Neural progenitor cell (in vitro differentiated cells): ENCODE results near the gene SLC37A1.

Source experiments
- EZH2phosphoT487 ChIP-seq: fragments of 200-600 bp; sonication (generic); IDR thresholded peaks from 2 replicates; pipeline ENCODE4 v1.6.1; 2017; ENCODE audit warnings: antibody characterized with exemption
- TF ChIP-seq, protein P1 (sequence below): fragments of 200-600 bp; sonication (generic); IDR thresholded peaks from 2 replicates; pipeline ENCODE4 v1.5.1; 2017; ENCODE audit warnings: antibody characterized with exemption, mild to moderate bottlenecking

DNA sequence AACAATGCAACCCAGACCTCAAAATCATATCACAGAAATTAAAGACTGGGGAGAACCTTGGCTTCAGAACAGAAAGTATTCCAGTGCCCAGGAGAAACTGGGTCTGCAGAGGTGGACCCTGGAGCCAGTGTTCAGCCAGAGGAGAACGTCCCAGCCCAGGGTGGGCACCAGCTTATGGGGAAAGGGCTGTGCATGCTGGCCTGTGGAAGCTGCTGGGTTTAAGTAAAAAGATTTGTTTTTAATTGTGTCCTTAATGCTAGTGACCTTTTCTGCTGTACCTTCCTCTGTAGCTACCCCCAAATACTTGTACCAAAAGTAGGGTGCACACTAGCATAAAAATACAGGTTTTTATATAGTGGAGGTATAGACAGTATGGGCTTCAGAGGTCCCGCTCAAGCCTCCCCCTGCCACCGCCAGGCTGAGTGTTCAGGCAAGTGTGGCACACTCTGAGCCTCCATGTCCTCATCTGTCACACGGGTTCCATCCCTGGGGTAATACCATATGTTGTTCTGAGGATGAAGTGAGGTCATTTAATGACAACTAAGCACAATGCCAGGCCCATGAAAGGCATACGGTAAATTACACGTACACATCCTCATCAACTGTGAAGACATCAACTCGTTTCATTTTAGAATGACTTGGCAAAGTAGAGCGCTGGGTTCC lies 47.0 kb downstream of the SLC37A1 start:
- TF ChIP-seq, protein P1, sequence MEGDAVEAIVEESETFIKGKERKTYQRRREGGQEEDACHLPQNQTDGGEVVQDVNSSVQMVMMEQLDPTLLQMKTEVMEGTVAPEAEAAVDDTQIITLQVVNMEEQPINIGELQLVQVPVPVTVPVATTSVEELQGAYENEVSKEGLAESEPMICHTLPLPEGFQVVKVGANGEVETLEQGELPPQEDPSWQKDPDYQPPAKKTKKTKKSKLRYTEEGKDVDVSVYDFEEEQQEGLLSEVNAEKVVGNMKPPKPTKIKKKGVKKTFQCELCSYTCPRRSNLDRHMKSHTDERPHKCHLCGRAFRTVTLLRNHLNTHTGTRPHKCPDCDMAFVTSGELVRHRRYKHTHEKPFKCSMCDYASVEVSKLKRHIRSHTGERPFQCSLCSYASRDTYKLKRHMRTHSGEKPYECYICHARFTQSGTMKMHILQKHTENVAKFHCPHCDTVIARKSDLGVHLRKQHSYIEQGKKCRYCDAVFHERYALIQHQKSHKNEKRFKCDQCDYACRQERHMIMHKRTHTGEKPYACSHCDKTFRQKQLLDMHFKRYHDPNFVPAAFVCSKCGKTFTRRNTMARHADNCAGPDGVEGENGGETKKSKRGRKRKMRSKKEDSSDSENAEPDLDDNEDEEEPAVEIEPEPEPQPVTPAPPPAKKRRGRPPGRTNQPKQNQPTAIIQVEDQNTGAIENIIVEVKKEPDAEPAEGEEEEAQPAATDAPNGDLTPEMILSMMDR, result no peak
- TF ChIP-seq EZH2phosphoT487, result no peak
